NAMALWA (cell line): Measurements from ENCODE around the gene AIPL1.

Experiments
- DNase-seq: peaks from one replicate; pipeline ENCODE4 v3.0.0-alpha.2; 2015; ENCODE audit warnings: low spot score

AIPL1 gene

DNA sequence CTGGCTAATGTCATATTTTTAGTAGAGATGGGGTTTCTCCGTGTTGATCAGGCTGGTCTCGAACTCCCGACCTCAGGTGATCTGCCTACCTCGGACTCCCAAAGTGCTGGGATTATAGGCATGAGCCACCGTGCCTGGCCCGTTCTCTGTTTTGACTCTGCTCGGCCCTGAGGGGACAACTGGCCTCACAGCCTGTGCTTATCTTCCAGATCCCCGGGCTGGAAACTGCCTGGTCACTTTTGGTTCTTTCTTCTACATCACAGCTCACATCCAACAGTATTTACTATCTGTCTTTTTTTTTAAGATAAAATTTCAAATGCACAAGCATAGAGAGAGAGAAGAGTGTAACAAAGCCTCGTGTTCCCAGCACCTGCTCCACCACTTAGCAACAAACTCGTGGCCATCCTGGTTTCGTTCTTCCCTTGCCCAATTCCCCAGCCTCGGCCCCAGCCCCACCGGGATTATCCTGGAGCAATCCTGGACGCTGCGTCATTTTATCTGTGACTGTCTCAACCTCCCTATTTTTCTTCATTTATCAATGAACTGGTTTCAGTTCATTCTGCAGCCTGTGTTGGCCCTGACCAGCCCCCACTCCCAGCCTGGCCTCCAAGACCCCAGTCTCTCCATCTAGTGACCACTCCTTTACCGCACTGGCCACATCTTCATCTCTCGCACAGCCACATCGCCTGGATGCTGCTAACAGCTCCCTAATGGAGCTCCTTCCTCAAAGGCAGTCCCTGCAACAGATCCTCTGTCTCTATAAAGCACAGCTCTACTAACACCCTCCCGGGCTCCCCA is 30.5 kb upstream of the AIPL1 start:
- DNase-seq, result no peak

DNA sequence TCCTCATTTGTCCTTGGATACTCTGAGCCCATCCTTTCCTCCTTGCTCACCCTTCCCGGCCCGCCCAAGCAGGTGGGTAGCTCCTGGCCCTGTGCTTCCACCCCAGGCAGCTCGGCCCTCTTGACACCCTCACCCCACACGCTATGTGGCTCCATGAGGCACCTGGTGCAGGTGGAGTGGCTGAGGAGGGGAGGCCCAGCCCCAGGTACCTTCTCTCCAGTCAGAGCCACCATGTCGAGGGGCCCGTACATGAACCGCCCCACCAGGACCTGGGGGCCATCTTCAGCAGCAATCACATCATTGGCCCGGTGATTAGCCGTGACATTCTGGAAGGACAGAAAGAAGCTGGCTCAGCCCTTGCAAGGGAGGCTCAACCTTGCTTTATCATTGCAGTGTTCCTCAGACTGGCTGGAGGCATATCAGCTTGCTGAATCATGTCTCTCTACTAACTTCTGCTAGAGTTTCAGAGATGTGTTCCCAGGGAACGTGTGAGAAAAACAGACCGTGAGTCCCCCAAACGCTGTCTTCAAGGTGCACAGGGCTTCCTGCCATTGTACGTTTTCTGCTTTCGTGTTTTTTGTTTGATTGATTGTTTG is 29.6 kb upstream of the AIPL1 start:
- no peak for DNase-seq

DNA sequence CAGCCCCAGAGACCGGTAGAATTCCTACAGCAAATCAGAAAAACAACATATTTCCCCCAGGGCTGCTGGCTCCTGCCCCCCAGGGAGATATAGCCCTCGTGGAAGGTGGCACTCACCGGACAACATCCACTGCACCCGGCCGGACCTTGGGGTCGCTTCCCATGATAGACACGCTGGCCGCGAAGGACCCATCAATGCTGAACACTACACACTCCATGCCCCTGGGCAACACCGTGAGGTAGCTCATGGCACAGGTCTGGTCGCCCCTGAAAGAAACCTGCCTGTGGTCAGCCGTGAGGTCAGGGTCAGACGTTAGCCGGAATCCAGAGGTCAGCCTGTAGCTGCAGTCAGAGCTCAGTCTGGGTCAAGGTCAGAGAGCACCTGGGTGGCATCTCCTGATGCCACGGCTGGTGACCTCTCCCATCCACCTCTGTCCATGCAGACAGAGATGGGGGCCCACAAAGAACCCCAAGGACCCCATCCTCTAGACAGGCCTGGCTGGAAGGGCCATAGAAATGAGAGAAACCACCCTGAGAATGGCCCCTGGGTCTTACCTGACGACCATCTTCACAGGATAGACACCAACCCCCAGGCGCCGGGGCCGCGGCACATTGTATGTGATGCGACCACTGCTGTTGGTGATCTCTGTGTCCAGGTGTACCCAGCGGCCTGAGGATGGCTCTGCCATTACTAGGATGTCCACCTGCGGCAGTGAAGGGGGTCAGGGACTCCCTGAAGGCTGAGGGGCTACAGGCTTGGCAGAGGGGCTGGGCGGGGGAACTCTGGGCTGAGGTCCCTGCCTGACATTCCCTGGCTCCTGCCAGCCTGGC is 28.9 kb upstream of the AIPL1 start:
- DNase-seq, result no peak

DNA sequence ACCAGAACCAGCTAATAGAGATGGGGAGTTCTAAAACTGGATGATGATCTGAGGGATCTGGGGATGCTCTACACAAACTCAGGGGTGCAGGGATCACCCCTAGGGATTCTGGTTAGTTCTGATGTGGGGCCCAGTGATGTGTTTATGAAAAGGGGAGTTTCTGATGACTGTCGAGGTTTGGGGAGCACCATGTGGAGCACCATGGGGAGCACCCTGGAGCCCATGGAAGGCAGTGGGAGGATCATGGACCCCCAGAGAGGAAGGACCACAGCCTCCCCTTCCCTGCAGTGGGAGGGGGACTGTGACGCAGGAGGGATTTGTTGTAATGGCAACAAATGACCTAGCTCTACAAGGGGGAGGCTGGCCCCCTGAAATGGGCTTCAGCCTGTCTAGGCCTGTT is 27.8 kb upstream of the AIPL1 start:
- no peak for DNase-seq

DNA sequence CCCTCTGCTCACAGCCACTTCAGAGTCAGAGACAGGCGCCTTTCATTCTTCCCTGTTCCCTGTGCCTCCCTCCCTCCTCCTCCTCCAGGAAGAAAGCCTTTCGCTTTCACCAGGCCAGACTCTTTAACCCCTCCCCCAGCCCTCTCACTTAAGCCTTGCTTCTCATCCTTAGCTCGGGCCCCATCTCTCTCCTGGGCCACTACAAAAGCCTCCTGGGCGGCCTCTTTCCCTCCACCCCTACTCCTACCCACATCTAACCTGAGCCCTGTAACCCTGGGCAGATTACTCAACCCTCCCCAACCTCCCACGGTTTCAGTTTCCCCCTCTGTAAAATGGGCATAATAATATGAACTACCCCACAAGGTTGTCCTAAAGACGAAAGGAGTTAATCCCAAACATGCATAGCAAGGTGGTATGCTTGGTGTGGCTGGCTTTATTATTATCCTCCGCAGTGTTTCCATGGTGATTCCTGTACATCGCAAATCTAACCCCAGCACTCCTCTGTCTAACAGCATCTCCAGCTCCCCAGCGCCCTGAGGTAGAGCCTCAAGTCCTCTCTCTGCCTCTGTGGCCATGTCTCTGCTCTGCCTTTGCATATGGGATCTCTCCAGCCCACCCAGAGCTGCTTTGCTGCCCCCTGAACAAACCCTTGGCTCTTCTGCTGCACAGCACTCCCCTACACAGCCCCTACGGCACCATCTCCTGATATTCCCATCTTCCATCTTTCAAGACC is 27.0 kb upstream of the AIPL1 start:
- no peak for DNase-seq

DNA sequence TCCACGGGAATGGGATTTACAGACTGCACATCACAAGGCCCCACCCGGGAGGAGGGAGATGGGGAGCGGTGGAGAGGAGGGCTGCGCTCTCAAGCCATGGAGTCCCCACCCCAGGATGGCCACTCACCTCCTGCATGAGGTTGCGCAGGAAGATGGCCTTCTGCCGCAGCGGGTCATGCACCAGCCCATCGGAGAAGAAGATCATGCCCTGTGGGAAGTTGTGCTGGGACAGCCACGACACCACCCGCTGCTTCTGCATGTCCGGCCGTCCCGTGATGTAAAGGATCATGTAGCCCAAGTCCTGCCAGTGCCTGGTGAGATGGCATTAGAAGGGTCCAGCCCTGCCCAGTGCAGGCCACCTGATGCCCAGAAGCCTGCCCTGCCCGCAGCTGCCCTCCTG is 26.3 kb upstream of the AIPL1 start:
- no peak for DNase-seq

DNA sequence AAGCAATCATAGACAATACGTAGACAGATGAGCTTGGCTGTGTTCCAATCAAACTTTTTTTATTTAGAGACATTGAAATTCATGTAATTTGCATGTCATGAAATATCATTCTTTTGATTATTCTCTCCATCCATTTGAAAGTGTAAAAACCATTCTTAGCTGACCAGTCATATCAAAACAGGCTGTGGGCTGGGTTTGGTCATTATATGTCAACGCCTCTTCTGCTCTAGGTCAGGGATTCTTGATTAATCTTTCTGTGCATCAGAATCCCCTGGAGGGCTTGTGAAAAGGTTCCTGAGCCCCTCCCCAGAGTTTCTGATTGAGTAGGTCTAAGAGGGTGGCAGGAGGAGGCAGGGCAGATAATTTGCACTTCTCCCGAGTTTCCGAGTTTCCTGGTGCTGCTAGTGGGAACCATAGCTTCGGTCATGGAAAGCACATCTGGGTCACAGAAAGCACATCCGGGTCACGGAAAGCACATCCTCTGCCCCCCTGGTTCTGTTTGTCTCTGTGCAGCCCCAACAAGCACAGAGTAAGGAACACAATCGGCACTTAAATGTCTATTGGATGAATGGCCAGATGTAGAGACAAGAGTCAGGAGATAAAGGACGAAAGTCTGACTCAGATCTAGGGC is 25.7 kb upstream of the AIPL1 start:
- no peak for DNase-seq

DNA sequence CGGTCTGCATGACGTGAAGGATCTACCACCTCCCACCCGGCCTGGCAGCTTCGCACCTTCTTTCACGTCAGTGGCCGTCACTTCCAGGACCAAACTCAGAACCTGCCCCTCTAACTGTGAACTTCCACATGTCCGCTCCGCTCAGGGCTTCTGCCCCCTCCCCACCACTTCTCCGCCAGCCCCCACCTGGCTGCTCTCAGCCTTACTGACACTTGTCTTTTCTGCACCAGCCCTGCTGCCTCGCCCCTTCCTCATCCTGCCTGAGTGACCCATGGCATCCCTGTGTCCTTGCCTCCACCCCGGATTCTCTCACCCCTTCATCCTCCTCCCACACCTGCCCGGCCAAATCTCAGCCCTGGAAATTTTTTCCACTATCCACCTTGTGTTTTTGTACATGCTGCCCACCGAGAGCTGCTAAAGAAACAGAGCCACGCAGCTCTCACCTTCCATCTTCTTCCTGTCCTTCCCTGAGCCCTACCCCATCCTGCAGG is 23.6 kb upstream of the AIPL1 start:
- DNase-seq, result no peak

DNA sequence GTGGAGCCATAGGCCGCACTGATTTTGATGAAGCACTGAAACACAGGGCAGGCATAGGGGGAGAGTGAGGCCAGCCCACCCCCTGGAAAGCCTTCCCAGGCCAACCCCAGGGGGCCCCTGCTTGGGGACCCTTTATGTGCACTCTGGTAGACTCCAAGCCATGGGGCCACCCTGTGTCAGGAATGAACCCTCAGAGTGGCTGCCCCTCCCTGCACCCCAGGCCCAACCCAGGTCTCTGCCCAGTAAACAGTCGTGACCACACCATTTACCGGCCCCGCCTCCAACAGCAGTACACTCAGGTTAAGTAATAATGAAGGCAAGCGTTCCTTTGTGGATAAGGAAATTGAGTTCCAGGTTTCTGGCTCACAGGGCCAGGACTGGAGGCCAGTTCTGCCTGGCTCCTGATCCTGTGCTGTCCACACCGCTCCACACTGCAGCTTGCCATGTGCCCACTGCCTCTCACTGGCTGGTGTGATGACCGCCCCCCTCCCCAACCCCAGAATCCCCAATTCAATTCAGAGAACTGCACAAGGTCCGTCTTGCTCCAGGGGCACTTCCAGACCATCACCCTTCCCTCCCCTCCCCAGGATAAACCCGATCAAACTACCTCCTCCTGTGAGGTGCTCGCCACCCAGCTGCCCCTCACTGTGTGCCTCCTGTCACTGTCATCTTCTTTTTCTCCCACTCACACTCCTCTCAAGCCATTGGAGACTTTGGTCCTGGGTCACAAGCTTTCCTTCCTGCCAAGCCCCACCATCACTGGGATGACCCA is 23.0 kb upstream of the AIPL1 start:
- no peak for DNase-seq

DNA sequence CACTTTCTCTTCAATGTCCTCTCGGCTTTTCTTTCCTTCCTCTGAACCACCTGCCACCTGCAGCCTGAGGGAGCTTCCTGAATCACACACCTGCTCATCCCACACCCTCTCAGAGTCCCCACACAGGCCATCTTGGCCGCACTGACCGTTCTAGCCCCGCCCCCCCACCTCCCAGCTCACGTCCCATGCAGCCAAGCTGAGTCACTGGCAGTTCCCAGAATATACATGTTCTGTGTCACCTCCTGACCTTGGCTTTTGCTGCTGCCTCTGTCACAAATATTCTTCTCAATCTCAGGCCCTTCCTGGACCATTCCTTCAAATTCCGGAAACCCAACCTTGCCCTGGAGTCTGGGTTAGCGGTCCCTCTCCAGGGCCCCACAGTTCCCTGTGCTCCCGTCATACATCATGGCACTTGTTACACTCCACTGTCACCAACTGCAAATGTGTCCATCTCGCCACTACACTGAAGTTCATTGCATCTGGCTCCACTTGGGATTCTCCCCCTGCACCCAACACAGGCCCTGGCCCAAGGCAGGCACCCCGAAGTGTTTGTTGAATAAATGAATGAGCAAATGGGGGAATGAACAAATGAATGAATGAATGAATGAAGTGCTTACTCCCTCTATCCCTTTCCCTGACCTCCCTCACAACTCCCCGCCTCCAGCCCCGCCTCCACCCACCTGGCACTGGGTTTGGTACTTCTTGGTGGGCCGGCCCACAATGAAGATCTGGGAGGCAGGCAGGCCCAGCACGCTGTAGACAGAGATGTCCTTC is 22.2 kb upstream of the AIPL1 start:
- DNase-seq, result no peak

DNA sequence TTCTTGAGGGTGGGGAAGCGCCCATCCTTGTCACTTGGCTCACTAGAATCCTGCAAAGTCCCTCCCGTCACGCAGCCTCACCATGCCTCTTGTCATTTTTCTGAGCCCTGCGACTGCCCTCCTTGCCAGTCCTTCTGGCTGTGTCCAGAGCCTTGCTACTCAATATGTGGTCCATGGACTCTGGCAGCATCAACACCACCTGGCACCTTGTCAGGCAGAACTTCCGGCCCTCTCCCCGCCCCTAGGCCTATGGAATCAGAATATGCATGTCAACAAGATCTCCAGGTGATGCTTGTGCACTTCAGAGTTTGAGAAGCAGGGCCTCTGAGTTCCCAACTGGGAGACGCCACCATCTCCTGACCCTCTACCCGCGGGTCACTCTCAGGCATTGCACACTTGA is 21.4 kb upstream of the AIPL1 start:
- DNase-seq, result no peak

DNA sequence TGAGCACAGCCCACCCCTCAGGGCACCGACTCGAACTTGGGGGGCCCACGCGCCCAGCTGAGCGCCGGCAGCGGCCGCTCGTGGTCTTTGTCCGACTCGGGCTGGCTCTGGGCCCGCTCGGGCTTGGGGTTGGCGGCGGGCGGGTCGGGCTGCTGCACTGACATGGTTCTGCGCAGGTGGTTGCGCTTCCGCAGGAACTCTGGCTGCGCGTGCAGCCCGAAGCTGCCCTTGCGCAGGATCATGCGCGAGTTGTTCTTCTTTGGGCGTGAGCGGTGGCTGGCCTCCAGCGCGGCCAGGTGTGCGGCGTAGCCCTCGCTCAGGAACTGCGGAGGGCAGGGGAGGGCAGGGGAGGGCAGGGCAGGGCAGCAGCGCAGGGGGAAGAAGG is 20.4 kb upstream of the AIPL1 start:
- DNase-seq, result no peak

DNA sequence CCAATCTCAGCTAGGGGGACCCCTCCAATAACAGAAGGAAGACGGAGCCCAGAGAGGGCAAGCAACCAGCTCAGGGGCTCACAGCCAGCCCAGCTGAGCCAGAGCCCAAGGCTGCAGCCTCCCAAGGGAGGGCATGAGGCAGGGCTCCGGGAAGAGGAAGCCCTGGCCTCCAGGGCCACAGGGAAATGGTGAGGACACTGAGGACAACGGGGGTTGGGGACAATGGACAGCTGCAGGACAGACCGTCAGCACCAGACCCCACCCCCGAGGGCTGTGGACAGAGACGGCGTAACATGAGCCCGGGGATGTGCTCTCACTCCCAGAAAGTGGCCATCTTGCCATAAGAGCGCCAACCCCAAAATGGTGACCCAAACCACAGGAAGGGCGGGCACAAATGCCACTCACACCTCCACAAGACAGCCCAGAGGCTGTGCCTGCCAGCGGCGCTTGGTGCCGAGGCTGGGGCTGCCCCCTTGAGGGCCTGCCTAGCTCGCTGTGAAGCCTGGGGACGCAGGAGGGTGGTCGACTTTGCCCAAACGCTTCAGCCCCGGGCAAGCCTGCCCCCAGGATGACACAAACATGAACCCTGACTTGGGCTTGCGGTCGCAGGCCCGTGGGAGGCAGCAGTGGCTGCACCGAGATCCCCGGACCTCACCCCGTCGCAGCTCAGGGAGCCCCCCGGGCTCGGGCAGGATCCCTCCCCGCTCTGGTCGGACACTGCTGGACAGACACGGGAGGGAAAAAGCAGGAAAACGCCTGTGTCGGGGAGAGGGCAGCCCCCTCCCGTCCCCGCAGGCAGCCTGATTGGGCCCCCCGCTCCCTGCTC is 19.8 kb upstream of the AIPL1 start:
- no peak for DNase-seq

DNA sequence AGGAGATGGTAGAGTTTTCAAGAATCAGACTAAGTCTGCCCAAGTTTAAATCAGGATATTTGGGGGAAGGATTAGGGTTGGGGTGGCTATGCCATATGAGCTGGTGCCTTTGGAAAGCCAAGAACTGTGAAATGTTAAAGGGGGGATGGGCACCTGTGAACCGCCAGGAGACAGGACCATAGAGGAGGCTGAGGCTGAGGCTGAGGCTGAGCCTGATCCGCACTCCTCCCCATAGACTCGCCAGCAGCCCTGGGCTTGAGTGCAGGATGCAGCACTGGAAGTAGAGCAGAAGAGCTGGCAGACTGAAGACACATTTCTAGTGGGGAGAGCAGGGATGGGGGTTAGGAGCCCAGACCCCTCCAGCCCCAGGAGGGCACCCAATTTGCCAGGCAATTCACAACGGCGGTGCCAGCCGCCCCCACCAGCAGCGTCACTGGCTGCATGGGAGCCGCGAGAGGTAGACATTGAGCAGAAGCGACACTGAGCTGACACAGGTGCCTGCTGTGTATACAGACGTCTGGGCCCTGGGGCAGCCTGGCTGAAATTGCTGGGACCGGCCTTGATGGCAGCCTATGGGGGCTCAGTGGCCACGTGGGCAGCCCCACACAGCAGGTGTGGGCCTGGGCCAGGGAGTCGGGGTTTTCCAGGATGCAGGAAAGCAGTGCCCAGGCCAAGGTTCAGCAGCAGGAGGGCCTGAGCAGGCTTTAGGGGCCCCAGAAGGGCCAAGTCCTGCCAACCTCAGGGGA is 18.5 kb upstream of the AIPL1 start:
- DNase-seq, result no peak

DNA sequence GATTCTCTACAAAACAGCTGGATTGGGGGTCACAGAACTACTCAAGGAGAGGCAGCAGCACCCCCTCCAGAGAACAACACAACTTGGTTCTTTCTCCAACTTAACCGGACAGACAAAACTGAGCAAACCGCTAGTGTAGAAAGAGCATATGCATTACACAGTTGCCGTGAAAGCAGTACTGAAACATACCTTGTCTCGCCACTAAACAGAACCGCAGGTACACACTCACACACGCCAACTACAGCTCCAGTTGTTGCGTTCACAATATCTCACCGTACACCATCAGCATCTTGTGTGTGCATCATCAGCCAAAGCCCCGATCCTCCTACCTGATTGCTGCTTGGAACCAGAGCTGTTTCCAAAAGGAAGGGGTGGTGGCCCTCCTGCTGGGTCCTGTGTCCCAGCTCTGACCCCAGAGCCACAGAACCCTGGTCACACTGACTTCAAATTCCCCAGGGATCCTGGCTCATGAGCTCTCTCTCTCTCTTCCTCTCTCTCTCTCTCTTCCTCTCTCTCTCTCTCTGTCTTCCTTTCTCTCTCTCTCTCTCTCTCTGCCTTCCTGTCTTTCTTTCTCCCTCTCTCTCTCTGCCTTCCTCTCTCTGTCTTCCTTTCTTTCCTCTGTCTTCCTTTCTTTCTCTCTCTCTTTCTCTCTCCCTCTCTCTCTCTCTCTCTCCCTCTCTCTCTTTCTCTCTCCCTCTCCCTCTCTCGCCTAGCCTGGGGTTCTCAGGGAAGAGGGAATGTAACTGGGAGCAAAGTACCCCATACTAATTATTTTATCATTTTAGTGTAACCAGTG is 17.7 kb upstream of the AIPL1 start:
- no peak for DNase-seq

DNA sequence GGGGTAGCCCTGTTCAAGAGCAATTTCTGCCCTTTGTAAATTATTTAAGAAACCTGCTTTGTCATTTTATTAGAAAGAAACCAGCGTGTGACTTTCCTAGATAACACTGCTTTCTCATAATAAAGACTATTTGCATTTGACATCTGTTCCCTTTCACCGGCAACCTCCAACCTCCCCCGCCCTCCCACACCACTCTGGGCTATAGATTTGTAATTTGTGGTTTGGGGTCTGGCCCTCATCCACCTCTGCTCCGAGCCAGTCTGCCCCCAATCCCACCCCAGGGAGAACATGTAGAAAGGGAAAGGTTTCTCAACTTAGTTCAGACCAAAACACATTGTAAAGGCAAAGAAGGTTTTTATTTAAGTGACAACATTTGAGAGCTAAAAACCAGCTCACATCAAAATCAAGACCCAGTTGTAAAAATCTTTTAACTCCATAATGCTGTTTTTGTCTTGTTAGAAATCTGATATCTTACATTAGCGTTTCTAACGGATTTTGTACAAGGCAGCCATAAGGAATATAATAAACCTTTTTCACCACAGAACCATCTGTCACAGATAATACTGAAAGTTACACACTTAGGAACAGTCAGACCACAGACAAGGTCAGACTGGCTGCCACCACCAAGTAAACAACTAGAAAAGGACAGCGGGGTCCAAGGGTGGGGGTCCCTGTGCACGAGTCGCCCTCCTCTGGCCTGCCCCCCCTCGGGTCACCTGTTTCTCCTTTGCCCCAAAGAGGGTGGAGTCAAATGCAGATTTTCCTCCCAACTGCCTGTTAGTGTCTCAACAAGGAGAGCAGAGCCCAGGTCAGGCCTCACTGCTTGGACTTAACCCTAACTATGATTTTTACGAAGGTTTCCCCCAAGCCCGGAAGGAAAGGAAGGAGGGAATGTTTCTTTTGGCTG is 16.3 kb upstream of the AIPL1 start:
- DNase-seq, result no peak

DNA sequence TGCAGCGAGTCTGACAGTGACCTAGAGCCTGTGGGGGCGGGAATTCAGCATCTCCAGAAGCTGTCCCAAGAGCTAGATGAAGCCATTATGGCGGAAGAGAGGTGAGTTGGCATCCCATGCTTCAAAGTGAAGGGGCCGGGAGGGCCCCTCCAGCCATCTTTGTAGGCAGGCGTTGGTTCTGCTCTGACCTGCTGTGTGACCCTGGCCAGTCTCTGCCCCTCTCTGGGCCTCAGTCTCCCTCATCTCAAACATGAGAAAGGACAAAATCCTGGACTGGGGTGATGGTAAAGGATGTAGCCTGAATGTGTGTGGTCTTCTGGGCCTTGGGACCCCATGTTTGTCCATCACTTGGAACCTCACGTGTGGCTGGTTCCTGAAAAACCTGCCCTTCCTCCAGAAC is 14.4 kb upstream of the AIPL1 start:
- DNase-seq, result no peak
